HG02981 (cell line): Measurements from ENCODE around the gene SRP68.

Source experiments
- ATAC-seq: cut with Tn5 transposase; IDR thresholded peaks from one replicate; pipeline ENCODE4 v1.9.1; 2021; ENCODE audit warnings: mild to moderate bottlenecking, moderate library complexity; ENCODE audit not compliant: unreplicated experiment

SRP68 gene

GRCh38 chr17:76072148-76072858, at the start of gene SRP68:
TSS of gene SRP68 (minus strand) at chr17:76072517. CDS start at chr17:76072491, 26 bp downstream.
- peak; percentile 66 for ATAC-seq

GRCh38 chr17:76121932-76122430, 49.7 kb upstream of the SRP68 start:
- ATAC-seq = no peak

GRCh38 chr17:76120658-76121008, 48.3 kb upstream of the SRP68 start:
- no peak for ATAC-seq

- ATAC-seq = no peak
Observed at GRCh38 chr17:76119409-76120371, 47.4 kb upstream of the SRP68 start.

GRCh38 chr17:76115138-76115754, 42.9 kb upstream of the SRP68 start:
- ATAC-seq = no peak

GRCh38 chr17:76111956-76112355, 39.6 kb upstream of the SRP68 start:
- ATAC-seq = no peak

- ATAC-seq = no peak
Observed at GRCh38 chr17:76107509-76107908, 35.2 kb upstream of the SRP68 start.

- no peak for ATAC-seq
Observed at GRCh38 chr17:76106703-76107102, 34.4 kb upstream of the SRP68 start.

GRCh38 chr17:76104896-76105231, 32.5 kb upstream of the SRP68 start:
- ATAC-seq = no peak

- ATAC-seq = no peak
Observed at GRCh38 chr17:76104140-76104895, 32.0 kb upstream of the SRP68 start.

GRCh38 chr17:76103274-76104139, 31.2 kb upstream of the SRP68 start, which contains the start of gene EXOC7:
TSS of gene EXOC7 (minus strand) at chr17:76103787. CDS start at chr17:76103692, 95 bp downstream.
- peak; percentile 78 for ATAC-seq

- ATAC-seq = no peak
Observed at GRCh38 chr17:76102944-76103273, 30.6 kb upstream of the SRP68 start.

- ATAC-seq = no peak
Observed at GRCh38 chr17:76097716-76098295, 25.5 kb upstream of the SRP68 start.

- ATAC-seq = no peak
Observed at GRCh38 chr17:76095943-76096342, 23.6 kb upstream of the SRP68 start.

- no peak for ATAC-seq
Observed at GRCh38 chr17:76094046-76094445, 21.7 kb upstream of the SRP68 start.

GRCh38 chr17:76092526-76093413, 20.5 kb upstream of the SRP68 start:
- no peak for ATAC-seq

GRCh38 chr17:76091526-76092286, 19.4 kb upstream of the SRP68 start:
- no peak for ATAC-seq
